Activated CD8-positive, alpha-beta memory T cell treated with anti-CD3 and anti-CD28 coated beads, Interleukin-2, amount 50 U/mL, for 1 hour (primary cell): ENCODE measurements around the gene KRTAP5-1.
"Not testable (repeated sequence)": the region's sequence is repeated elsewhere in the genome, so short reads cannot be mapped to it uniquely, and the experiment has no call there.

Experiments used
- DNase-seq: peaks from one replicate; pipeline ENCODE4 v3.0.0-alpha.2; 2020; ENCODE audit errors: extremely low read depth

Gene KRTAP5-1

GRCh38 chr11:1584661-1585370 is at the start of gene KRTAP5-1:
KRTAP5-1 (minus strand) TSS chr11:1585283; CDS start chr11:1585249, 34 bp downstream.
- not testable (repeated sequence) for DNase-seq

- DNase-seq, result no peak
Observed at GRCh38 chr11:1633864-1634263, 48.8 kb upstream of the KRTAP5-1 start.

GRCh38 chr11:1632053-1632714 is 47.1 kb upstream of the KRTAP5-1 start:
- no peak for DNase-seq

- no peak for DNase-seq
Observed at GRCh38 chr11:1631066-1631568, 46.0 kb upstream of the KRTAP5-1 start.

GRCh38 chr11:1630271-1630670 is 45.2 kb upstream of the KRTAP5-1 start:
- DNase-seq, result no peak

- DNase-seq, result no peak
Observed at GRCh38 chr11:1629326-1630185, 44.5 kb upstream of the KRTAP5-1 start, which contains the start of gene KRTAP5-5. KRTAP5-5 (plus strand) TSS chr11:1629775; CDS start chr11:1629841, 66 bp downstream.

GRCh38 chr11:1628506-1629325 is 43.6 kb upstream of the KRTAP5-1 start:
- no peak for DNase-seq

- no peak for DNase-seq
Observed at GRCh38 chr11:1625541-1625940, 40.5 kb upstream of the KRTAP5-1 start.

- DNase-seq, result no peak
Observed at GRCh38 chr11:1624621-1625020, 39.5 kb upstream of the KRTAP5-1 start.

GRCh38 chr11:1623716-1624115 is 38.6 kb upstream of the KRTAP5-1 start:
- no peak for DNase-seq

- no peak for DNase-seq
Observed at GRCh38 chr11:1622086-1622485, 37.0 kb upstream of the KRTAP5-1 start, which contains the start of gene KRTAP5-4. KRTAP5-4 (minus strand) TSS chr11:1622138; CDS start chr11:1622093, 45 bp downstream.

- DNase-seq, result no peak
Observed at GRCh38 chr11:1619449-1619848, 34.4 kb upstream of the KRTAP5-1 start.

- DNase-seq, result no peak
Observed at GRCh38 chr11:1618231-1618630, 33.1 kb upstream of the KRTAP5-1 start.

GRCh38 chr11:1608363-1608762 is 23.3 kb upstream of the KRTAP5-1 start, which contains the start of gene KRTAP5-3:
KRTAP5-3 (minus strand) TSS chr11:1608463; CDS start chr11:1608385, 78 bp downstream.
- DNase-seq, result no peak

GRCh38 chr11:1607901-1608300 is 22.8 kb upstream of the KRTAP5-1 start:
- DNase-seq, result not testable (repeated sequence)

GRCh38 chr11:1607156-1607845 is 22.2 kb upstream of the KRTAP5-1 start:
- not testable (repeated sequence) for DNase-seq

- DNase-seq, result not testable (repeated sequence)
Observed at GRCh38 chr11:1605923-1606322, 20.8 kb upstream of the KRTAP5-1 start.

- no peak for DNase-seq
Observed at GRCh38 chr11:1604711-1605110, 19.6 kb upstream of the KRTAP5-1 start.

GRCh38 chr11:1604181-1604580 is 19.1 kb upstream of the KRTAP5-1 start:
- DNase-seq, result no peak

- no peak for DNase-seq
Observed at GRCh38 chr11:1603629-1604028, 18.5 kb upstream of the KRTAP5-1 start.
